ENCODE data around the gene LNX2.

- TF ChIP-seq EZH2 (IDR thresholded peaks at IDR 0.05) (no peak), EZH2phosphoT487 (IDR thresholded peaks at IDR 0.05) (no peak)
- TF ChIP-seq, protein P1, sequence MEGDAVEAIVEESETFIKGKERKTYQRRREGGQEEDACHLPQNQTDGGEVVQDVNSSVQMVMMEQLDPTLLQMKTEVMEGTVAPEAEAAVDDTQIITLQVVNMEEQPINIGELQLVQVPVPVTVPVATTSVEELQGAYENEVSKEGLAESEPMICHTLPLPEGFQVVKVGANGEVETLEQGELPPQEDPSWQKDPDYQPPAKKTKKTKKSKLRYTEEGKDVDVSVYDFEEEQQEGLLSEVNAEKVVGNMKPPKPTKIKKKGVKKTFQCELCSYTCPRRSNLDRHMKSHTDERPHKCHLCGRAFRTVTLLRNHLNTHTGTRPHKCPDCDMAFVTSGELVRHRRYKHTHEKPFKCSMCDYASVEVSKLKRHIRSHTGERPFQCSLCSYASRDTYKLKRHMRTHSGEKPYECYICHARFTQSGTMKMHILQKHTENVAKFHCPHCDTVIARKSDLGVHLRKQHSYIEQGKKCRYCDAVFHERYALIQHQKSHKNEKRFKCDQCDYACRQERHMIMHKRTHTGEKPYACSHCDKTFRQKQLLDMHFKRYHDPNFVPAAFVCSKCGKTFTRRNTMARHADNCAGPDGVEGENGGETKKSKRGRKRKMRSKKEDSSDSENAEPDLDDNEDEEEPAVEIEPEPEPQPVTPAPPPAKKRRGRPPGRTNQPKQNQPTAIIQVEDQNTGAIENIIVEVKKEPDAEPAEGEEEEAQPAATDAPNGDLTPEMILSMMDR (IDR thresholded peaks at IDR 0.05): no peak
Measured at GRCh38 chr13:27505792-27506191, 114.5 kb downstream of the LNX2 start.

Measured in neural progenitor cell (in vitro differentiated cells).